NCI-H2107 treated with DMSO at 0.1 percent for 48 hours (cell line): ENCODE data around the gene EVC.

Source experiments
- DNase-seq: peaks from one replicate; lab custom pipeline; 2025; ENCODE audit not compliant: unreplicated experiment; lab: John Stamatoyannopoulos, UW

Gene EVC

DNA sequence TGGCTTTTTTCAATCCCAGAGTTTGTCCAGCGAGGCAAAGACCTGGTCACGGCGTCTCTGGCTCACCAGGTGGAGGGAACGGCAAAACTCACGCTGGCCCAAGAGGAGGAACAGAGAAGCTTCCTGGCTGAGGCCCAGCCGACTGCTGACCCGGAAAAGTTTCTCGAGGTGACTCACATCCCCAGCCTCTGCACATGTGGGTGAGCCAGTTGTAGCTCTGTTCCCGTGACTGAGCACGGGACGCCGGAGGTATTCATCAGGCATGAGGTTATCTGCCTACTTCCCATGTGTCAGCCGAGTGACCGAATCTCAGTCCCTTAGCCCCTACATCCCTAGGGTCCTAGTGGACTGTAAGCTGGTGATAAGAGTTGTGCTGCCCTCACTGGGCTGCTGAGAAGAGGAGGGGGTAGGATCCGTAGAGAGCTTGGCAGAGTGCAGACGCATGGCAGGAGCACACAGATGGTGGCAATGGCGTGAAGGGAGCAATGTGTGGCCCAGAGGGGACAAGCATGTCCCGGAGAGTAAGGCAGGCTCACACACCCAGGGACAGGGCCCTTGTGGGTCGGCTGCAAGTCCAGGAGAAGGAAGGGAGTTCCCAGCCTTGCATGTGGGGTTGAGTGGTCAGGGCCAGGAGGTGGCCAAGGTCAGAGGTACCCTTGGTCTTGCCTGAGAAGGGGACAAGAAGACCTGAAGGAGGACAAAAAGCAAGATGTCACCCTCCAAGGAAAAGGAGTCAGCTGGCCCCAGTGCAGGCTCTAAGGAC is 42.9 kb downstream of the EVC start:
- no peak for DNase-seq

DNA sequence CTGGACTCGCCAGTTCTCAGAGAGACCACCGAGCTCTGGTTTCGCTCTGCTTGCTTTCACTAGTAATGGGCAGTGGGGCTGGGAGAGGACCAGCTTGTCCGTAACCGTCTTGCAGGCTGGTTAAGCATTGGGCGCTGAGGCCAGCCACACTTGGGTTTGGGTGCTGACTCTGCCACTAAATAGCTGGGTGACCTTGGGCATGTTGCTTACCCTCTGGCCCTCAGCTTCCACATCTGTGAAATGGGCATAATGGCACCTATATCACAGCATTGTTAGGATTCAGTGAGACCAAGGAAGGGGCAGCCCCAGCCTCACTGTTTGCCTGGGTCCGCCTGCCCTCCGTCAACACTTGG is 43.5 kb downstream of the EVC start:
- no peak for DNase-seq

DNA sequence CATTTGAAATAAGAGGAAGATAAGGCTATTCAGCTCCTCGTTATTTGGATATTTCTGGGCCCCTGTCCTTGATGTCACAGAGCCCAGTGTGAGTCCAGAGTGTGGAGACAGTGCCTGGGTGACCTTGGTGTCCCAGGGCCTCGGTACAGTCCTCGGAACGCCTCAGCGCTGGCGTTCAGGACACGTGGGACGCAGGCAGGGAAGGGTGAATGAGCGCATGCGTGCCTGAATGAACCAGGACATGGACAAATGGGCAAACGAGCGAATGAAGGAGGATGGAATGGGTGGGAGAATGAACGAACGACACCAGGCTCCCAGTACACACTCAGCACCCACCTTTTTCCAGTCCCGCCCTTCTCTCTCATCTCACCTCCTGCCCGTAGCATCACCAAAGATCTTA is 44.2 kb downstream of the EVC start:
- DNase-seq, result no peak

DNA sequence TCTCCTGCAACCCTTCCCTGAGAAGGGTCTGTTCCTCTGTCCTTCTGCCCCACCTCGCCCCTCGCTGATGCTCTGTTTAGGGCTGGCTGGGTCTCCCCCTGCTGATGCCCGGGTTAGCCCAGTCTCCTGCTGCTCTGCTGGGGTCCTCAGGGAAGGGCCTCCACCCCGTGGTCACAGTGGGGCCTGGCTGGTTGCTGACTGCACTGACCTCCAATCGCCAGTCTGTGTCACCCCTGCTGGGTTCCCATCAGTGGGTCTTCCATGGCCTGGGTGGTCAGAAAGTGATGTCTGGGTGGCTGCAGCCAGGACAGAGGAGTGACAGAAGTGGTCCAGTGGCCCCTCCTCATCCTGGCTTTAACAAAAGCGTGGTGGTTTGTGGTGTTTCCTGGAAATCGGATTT is 44.7 kb downstream of the EVC start:
- DNase-seq, result no peak

DNA sequence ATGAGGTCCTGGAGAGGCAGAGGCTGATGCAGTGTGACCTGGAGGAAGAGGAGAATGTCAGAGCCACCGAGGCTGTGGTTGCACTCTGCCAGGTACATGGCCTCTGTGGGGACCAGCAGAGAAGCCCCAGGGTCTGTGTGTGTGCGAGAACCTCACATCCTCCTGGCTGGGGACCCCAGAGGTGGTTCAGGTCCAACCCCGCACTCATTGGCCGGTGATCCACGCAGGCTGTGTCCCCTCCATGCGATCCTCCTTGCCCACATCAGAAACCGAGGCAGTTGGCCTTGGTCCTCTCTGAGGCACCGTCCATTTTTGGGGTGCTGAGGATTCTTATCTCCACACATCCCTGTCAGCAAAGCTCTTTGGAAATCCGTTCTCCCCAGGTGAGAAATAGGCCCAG is 45.3 kb downstream of the EVC start:
- no peak for DNase-seq

DNA sequence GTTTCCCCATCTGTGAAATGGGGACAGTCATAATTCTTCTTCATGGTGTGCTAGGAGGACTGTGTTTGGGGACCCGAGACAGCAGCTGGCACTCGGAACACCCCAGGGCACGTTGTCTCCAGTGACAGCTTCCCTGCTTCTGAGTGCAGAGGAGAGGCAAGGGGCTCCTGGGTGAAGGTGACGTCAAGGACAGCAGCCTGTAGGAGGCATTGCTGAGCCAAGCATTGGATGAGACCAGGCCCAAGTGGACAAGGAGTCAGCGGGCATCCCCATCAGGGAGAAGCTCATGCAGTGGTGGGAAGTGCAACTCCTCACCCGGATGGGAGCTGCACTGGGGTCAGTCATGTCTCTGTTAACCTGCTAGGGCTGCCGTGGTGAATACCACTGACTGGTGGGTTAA is 46.1 kb downstream of the EVC start:
- DNase-seq, result no peak

DNA sequence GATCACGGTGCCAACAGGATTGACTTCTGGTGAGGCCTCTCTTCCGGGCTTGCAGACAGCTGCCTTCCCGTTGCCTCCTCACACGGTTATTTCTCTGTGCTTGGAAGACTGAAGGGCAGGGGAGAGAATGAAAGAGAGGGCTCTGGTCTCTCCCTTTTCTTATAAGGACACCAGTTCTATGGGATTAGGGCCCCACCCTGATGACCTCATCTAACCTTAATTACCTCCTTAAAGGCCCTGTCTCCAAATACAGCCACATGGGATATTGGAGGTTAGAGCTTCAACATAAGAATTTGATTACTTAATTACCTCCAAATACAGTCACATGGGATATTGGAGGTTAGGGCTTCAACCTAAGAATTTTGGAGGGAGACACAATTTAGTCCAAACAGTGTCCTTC is 46.5 kb downstream of the EVC start:
- DNase-seq, result no peak

DNA sequence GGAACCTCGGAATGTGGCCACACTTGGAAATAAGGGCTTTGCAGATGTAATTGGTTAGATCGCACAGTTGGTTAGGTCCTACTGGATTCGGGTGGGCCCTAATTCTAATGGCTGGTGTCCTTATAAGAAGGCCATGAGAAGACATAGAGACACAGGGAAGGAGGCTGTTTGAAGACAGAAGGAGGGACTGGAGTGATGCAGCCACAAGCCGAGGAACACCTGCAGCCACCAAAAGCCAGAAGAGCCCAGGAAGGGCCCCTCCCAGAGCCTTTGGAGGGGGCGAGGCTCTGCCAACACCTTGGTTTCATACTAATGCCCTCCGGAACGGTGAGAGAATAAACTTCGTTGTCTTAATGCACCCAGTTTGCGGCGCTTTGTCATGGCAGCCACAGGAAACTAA is 47.0 kb downstream of the EVC start:
- no peak for DNase-seq

DNA sequence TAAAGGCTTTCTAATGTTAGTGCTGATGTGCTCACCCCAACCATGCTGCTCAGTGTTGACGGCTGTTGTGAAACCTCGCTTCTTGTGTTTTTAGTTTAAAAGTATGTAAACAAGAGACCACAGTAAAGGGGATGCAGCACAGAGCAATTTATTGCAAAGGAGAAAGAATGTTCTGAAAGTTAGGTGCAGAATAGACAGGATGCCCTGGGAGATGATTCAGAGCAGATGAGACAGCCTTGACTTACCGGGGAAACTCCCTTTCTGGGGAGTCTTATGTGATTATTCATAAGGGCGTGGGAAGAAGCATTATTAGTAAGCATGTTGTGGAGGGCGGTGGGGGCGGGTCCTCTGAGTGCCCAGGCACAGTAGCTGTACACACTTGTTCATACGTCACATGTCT is 47.7 kb downstream of the EVC start:
- no peak for DNase-seq

DNA sequence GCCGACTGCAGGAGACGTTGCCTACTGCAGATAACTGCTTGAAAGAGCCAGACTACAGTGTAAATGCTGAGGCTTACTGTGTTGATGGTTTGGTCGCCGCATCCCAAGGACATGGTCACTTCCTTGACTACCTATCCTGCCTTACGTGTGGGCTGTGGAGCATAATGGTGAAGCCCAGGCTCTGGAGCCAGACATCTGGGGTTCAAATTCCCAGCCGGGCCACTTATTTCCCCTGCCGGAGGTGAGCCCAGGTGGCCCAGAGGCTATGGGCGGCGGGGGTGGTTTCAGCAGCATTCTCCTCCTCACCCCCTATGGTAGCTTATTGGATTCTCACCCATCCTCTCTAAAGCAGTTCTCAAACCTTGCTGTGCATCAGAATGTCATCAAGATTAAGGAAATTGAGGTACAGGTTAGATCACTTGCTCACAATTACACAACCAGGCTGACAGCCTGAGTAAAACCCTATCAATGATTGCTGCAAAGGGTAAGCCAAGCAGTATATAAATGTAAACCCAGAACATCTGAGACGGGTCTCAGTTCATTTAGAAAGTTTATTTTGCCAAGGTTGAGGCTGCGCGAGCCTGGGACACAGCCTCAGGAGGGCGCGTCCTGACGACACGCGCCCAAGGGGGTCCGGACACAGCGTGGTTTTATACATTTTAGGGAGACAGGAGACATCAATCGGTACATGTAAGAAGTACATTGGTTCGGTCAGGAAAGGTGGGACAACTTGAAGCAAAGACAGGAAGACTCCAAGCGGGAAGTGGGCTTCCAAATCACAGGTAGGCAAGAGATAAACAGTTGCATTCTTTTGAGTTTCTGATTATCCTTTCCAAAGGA is 48.5 kb downstream of the EVC start:
- DNase-seq, result no peak

DNA sequence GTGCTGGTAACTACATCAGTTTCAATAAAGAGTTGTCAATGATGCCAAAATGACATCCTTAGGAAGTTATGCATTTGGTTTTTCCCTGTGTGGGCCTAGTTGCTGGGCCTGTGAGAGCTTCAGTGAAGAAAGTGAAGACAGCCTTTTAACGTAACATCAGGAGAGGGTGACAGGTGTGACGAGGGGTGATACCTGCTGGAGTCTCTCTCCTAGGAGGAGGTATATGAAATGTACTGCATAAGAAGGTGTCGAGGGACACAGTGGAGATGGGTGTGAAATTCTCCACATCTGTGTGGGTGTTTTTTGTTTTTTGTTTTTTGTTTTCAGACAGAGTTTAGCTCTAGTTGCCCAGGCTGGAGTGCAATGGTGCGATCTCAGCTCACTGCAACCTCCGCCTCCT is 49.2 kb downstream of the EVC start:
- DNase-seq, result no peak

DNA sequence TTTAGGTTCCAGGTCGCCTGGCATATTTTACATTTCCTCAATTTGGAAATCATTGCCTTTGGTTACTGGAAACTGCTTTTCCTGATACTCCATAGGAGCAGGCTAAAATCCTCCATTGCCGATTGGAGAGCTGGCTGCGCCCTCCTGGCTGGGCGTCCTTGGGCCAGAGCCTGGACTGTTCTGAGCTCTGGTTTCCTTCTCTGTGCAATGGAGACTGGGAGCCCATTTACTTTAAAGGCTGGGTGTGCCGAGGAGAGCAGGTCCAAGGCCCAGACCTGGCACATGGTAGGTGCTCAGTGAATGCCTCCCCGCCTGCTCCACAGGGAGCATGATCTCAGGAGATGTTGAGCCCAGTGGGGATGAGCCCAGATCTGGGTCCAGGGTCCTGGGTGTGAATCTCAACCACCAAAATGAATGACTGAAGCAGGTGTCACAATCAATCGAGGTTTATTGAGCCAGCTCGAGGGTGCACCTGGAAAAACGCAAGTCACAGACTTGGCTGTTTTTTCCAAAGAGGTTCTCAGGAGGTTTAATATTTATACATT is 50.0 kb downstream of the EVC start:
- no peak for DNase-seq

DNA sequence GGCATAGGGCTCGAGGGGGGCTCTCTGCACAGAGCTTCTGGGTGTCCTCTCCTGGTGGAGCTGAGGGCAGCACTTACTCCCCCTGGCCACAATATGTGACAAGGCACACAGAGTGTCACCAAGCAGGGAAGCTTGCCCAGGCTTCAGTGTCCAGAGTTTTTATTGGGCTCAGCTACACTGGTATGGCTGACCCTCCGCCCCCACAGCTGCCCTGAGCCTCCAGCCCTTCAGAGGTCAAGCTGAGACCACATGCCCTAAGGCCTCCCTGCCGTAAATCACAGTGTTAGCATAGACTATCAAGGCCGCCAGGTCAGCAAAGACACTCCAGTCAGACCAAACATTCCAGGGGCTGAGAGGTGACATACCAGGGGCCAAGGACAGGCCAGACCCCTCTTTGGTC is 59.0 kb downstream of the EVC start:
- DNase-seq, result no peak

DNA sequence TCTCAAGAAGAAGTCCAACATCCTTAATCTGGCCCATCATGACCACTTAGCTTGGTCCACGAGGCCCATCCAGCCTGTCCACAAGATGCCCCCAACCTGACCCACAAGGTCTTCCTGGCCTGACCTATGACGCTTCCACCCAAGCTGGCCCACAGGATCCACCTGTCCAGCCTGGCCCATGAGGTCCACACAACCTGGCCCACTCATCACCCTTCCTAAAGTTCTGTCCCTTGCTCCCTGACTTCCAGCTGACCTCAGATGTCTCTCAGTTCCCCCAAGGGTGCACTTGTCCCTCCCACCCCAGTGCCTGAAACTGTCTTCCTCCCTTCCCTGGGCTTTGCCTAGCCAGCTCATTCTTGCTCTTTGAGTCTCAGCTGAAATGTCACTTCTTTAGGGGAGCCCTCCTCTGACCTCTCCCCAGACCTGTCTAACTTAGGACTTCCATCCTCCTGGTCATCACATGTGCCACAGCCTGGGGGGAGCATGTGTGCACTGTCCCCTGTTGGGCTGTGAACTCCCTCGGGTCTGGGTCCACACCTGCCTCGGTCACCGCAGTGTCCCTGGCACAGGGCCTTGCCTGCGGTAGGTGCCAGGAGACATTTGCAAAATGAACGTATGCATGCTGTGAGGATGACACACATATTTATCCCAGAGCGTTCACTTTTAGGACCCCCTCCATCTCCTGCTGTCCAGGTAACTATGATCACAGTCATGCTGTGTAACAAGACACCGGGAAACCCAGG is 61.7 kb downstream of the EVC start:
- DNase-seq, result no peak

DNA sequence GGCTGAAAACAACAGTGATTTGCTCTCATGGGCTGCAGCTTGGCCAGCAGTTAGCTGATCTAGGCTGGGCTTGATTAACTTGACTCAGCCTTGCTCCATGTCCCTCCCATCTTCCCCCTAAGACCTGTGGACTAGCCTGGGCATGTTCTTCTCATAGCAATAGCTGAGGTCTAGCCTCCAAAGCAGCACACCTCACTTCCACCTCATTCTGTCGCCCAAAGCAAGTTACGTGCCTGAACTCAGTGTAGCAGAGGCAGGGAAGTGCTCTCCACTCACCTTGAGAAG is 62.2 kb downstream of the EVC start:
- no peak for DNase-seq

DNA sequence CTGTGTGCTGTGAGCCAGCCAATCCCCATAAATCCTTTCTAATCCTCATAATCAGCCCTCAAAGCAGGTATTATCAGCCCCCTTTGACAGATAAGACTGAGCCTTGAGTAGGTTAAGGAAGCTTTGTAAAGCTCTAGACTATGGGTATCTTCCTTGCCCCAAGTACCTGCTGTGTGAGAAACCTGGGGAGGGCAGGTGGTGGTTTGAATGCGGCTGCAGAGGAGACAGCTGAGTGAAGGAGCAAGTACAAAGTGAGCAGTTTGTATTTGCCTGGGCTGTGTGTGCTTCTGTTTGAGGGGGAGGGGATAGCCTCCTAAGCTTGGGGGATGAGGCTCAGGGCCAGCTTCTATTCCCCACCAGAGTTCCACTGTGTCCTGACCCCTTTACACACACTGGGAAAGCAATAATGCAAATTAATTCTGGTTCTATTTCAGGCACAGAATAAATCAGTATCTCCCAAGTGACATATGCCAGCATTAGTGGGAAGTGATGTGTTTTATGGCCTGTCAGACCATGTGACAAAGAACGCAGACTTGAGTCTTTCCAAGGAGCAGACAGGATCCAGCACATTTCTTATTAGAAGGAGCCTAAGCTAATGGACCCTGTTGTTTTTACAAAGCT is 63.5 kb downstream of the EVC start:
- no peak for DNase-seq

DNA sequence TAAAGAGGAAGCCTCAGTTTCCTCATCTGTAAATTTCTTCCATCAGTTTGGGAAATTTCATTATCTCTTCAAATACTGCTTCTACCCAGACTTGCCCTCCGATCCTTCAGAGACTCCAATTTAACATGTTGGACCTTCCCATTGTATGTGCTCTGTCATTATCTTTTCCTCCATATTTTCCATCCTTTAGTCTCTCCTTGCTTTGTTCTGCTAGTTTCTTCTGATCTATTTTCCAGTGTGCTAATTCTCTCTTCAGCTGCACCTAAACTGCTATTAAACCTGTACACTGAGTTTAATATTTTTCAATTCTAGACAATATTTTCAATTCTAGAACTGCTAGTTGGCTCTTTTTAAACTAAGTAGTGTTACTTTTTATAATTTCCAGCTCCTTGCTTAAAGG is 65.5 kb downstream of the EVC start:
- DNase-seq, result no peak

DNA sequence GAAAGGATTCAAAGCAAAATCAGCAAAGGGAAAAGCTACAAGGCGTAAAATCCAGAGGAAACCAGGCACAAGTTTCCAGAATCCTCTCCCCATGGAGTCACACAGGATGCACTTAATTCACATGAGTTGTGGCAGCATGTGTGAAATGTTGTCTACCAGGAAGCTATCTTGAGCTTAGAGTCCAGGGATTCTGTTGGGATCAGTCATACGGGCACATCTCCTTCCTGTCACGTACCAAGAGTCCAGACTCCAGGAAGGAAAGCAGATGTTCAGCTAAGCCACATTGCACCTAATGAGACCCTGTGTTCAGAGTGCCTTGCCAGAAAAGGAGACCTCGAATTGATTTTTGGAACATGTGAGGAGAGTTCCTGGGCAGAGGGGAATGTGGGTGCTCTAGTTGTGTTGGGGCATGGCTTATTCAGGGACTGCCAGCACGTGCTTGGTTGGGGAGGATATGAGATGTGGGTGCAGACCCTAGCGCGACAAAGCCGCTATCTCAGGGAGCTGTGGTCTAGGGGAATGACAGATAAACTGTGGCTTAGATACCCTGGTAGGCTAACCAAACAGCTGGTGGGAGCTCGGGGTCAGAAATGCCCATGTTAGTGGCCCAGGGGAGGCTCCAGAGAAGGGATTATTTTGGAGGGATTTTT is 70.0 kb downstream of the EVC start:
- no peak for DNase-seq

DNA sequence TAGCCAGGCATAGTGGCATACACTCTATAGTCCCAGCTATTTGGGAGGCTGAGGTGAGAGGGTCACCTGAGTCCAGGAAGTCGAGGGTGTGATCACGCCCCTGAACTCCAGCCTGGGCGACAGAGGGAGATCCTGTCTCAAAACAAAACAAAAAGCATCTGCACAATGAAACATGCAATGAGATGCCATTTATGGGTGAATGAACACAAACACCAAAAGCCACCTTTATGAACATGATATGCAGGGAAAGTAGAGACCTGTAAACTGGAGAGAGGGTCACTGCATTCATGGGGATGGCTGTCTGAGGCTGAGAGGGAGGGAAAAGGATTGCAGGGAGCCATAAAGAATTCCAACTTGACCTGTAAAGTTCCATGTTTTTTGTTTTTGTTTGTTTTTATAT is 70.7 kb downstream of the EVC start:
- DNase-seq, result no peak

DNA sequence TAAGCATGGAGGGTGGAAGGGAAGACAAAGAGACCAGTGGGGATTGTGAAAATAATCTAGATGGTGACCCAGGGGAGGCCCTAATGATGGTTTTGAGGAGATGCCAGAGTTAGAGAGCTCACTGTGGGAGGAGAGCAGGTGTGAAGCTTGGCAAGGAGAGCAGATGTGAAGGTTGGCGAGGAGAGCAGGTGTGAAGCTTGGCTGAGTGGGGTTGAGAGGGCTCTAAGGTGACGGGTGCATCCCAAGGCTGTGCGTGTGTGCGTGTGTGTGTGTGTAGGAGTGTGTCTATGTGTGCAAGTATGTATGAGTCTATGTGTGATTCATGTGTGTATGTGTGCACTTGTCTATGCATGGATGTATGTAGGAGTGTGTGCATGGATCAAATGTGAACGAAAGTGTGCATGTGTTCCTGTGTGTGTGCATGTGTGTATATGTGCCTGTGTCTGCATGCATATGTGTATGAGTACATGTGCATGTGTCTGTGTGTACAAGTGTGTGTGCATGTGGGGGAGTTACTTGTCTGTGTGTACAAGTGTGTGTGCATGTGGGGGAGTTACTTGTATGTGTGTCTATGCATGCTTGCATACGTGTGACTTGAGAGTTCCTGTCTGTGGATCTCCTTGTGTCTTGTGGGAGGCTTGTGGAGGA is 72.0 kb downstream of the EVC start:
- no peak for DNase-seq

DNA sequence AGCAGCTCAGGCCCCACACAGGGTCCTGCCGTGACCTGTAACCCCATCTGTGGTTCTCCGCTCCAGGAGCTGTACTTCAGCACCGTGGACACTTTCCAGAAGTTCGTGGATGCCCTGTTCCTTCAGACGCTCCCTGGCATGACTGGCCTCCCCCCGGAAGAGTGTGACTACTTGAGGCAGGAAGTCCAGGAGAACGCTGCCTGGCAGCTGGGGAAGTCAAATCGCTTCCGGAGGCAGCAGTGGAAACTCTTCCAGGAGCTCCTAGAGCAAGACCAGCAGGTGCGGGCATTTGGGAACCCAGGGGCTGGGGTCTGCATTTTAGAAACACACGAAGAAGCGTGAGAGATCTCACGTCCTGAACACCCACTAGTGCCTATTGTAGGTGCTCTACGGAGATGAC is 72.5 kb downstream of the EVC start:
- no peak for DNase-seq
